HCT116 (cell line): ENCODE results near the gene HECW1. TPM values are rescaled to one million over a fixed set of nuclear protein-coding genes. Genes with fewer than 3 reads are reported as not detected.

Experiments
- ATAC-seq: fragments of 200-7000 bp; cut with Tn5 transposase; 2 replicates; pipeline ENCODE4 v1.9.1; 2020; ENCODE audit warnings: mild to moderate bottlenecking, moderate library complexity
- BruUV-seq: library from RNA; stranded (reverse); fragments of 400-500 nt; replicated peaks from 2 replicates; lab custom pipeline; 2021; lab: Mats Ljungman, UMichigan
- CTCF ChIA-PET: fragments of 300-600 bp; sonication (Branson Sonifier 250); formaldehyde crosslinking; loops from one replicate; lab custom pipeline; 2021; ENCODE audit warnings: antibody characterized with exemption; lab: Charles Lee
- POLR2A ChIA-PET: fragments of 300-600, 350-600 bp; sonication (Branson Sonifier 250); formaldehyde crosslinking; loops from one replicate; lab custom pipeline; 2021; ENCODE audit warnings: antibody characterized with exemption; lab: Charles Lee
- RAD21 ChIA-PET, 2 experiments: fragments of 300-600 bp; sonication (Branson Sonifier 250); formaldehyde crosslinking; loops; one replicate each; lab custom pipeline; 2023; ENCODE audit warnings: low total read pairs in 2 of 2; ENCODE audit not compliant: uncharacterized antibody in 2 of 2, unreplicated experiment in 2 of 2, low non-redundant PET in 1 of 2; lab: Charles Lee
- DNase-seq: peaks from one replicate; pipeline ENCODE4 v3.0.0-alpha.2; 2010; ENCODE audit warnings: low read depth, low spot score
- H2AFZ ChIP-seq: fragments of 200-600 bp; shearing (Covaris generic), sonication (generic); 2 replicates; pipeline ENCODE4 v1.6.1; 2017; ENCODE audit warnings: low read depth, mixed run types, mixed read lengths, antibody characterized with exemption, low read length; ENCODE audit not compliant: poor library complexity, severe bottlenecking
- H3K27ac ChIP-seq: 2 replicates; pipeline ENCODE4 v1.5.1; 2012; ENCODE audit warnings: low read depth, low read length
- H3K27me3 ChIP-seq: fragments of 200-600 bp; sonication (generic); 2 replicates; pipeline ENCODE4 v1.6.1; 2016; ENCODE audit warnings: mixed run types, low read length, mixed read lengths; ENCODE audit not compliant: insufficient read depth
- H3K36me3 ChIP-seq, 2 experiments: fragments of 200-500 bp in 1 of 2; fragments of 200-600 bp in 1 of 2; sonication (Bioruptor generic) in 1 of 2; sonication (generic) in 1 of 2; 2 replicates each; pipeline versions ENCODE4 v1.5.1 to v1.6.1; 2014 to 2016; ENCODE audit warnings: low read length in 2 of 2, inconsistent platforms in 1 of 2, mixed read lengths in 1 of 2, mixed run types in 1 of 2; ENCODE audit not compliant: insufficient read depth in 2 of 2, control insufficient read depth in 1 of 2
- H3K4me1 ChIP-seq, 2 experiments: fragments of 200-600 bp in 1 of 2; sonication (generic) in 1 of 2; 2 replicates each; pipeline versions ENCODE4 v1.5.1 to v1.6.1; 2012 to 2017; ENCODE audit warnings: low read length in 2 of 2, inconsistent platforms in 1 of 2, mild to moderate bottlenecking in 1 of 2, mixed read lengths in 1 of 2, mixed run types in 1 of 2, moderate library complexity in 1 of 2; ENCODE audit not compliant: insufficient read depth in 2 of 2, control insufficient read depth in 1 of 2
- H3K4me2 ChIP-seq: fragments of 200-600 bp; sonication (generic); 2 replicates; pipeline ENCODE4 v1.6.1; 2017; ENCODE audit warnings: mixed run types, low read length, mixed read lengths
- H3K4me3 ChIP-seq, 2 experiments: fragments of 200-600 bp in 1 of 2; sonication (generic) in 1 of 2; replicated peaks in 1 of 2; 2 replicates each; pipeline ENCODE4 v1.5.1; 2011 to 2016; ENCODE audit warnings: low read length in 2 of 2, control low read depth in 1 of 2, low read depth in 1 of 2, mild to moderate bottlenecking in 1 of 2, mixed read lengths in 1 of 2, mixed run types in 1 of 2
- H3K79me2 ChIP-seq: fragments of 200-600 bp; sonication (generic); 2 replicates; pipeline ENCODE4 v1.6.1; 2017; ENCODE audit warnings: mild to moderate bottlenecking, mixed run types, low read length, moderate library complexity, mixed read lengths; ENCODE audit not compliant: insufficient read depth
- H3K9ac ChIP-seq: fragments of 200-600 bp; sonication (generic); 2 replicates; pipeline ENCODE4 v1.6.1; 2016; ENCODE audit warnings: low read length, mixed read lengths
- H3K9me2 ChIP-seq: fragments of 200-600 bp; sonication (generic), shearing (Covaris generic); 2 replicates; pipeline ENCODE4 v1.6.1; 2017; ENCODE audit warnings: mixed run types, mild to moderate bottlenecking, moderate library complexity; ENCODE audit not compliant: insufficient read depth
- H3K9me3 ChIP-seq, 2 experiments: fragments of 200-500 bp in 1 of 2; fragments of 200-600 bp in 1 of 2; sonication (Bioruptor generic) in 1 of 2; sonication (generic) in 1 of 2; 2 replicates each; pipeline ENCODE4 v1.6.1; 2014 to 2017; ENCODE audit warnings: low read length in 2 of 2, mixed read lengths in 2 of 2, inconsistent platforms in 1 of 2, low read depth in 1 of 2, mild to moderate bottlenecking in 1 of 2, mixed run types in 1 of 2, moderate library complexity in 1 of 2; ENCODE audit not compliant: control insufficient read depth in 1 of 2, insufficient read depth in 1 of 2
- H4K20me1 ChIP-seq: fragments of 200-600 bp; sonication (generic), shearing (Covaris generic); 2 replicates; pipeline ENCODE4 v1.6.1; 2017; ENCODE audit warnings: mixed run types, mild to moderate bottlenecking, moderate library complexity; ENCODE audit not compliant: insufficient read depth
- EGR1 ChIP-seq: IDR thresholded peaks from 2 replicates; pipeline ENCODE4 v1.6.1; 2012; ENCODE audit warnings: low read depth
- EZH2 ChIP-seq: fragments of 200-600 bp; sonication (generic); IDR thresholded peaks from 2 replicates; pipeline ENCODE4 v1.6.1; 2017; ENCODE audit warnings: antibody characterized with exemption, mixed run types
- POLR2A ChIP-seq: IDR thresholded peaks from 2 replicates; pipeline ENCODE4 v1.7.0; 2011; ENCODE audit warnings: borderline replicate concordance; ENCODE audit not compliant: insufficient read depth, insufficient read length; ENCODE audit errors: extremely low read depth
- SP1 ChIP-seq: IDR thresholded peaks from 2 replicates; pipeline ENCODE4 v1.6.1; 2012; ENCODE audit warnings: low read depth
- TCF7L2 ChIP-seq: IDR thresholded peaks from 2 replicates; pipeline ENCODE4 v1.7.0; 2011; ENCODE audit warnings: borderline replicate concordance, inconsistent platforms; ENCODE audit not compliant: insufficient read depth, insufficient read length; ENCODE audit errors: extremely low read depth
- YY1 ChIP-seq: IDR thresholded peaks from 2 replicates; pipeline ENCODE4 v1.6.1; 2011; ENCODE audit warnings: low read length, low read depth, moderate library complexity, mild to moderate bottlenecking; ENCODE audit not compliant: insufficient replicate concordance; ENCODE audit errors: extremely low read depth
- intact Hi-C: fragments of 100-400 bp; cut with micrococcal nuclease; formaldehyde crosslinking; loops from 2 replicates; pipeline ENCODE4 v1.10.0; 2022
- total RNA-seq: library from RNA; stranded (reverse); gene quantifications from one replicate; pipeline ENCODE4 v1.2.1, GENCODE V29; 2021; ENCODE audit not compliant: unreplicated experiment
- TF ChIP-seq, protein P1 (sequence below): IDR thresholded peaks from 2 replicates; pipeline ENCODE4 v1.6.1; 2012; ENCODE audit warnings: low read depth
- TF ChIP-seq, protein P2 (sequence below): IDR thresholded peaks from 2 replicates; pipeline ENCODE4 v1.6.1; 2012

Gene HECW1
- total RNA-seq, 1 experiment from 2014 or later: 5.6 TPM

DNA sequence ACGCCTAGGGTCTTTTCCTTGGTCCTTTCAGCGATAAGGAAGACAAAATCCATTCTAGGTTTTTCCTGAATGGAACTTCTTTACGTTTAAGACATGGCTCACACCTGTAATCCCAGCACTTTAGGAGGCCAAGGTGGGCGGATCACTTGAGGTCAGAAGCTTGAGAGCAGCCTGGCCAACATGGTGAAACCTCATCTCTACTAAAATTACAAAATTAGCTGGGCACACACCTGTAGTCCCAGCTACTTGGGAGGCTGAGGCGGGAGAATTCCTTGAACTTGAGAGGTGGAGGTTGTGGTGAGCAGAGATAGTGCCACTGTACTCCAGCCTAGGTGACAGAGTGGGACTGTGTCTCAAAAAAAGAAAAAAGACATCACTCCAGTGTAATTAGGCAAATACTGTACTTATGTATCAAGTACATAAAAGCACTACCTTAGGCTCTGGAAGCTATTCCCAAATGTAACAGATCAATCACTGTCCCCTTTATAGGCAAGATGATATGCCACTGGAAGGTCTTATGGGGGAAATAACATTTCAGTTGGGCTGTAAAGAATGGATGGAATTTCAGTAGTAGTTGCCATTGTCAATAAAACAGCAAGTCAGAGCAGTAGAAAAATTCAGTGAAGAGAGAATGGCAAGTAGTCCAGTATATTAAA, 476.2 kb downstream of the HECW1 start:
- Histone ChIP-seq H2AFZ (no peak overlapping the region), H3K9me2 (no peaks in the 10 kb centered on the region), H3K4me2 (no peak overlapping the region), H3K9ac (no peak overlapping the region), H3K27me3 (no peaks in the 10 kb centered on the region), H4K20me1 (peaks cover 5% of the 10 kb centered on the region; the same call in 1 of the 2 replicates), H3K79me2 (peaks cover 93% of the 10 kb centered on the region), H3K9me3 (no peaks in the 10 kb centered on the region), H3K4me1 (peaks cover 8 to 39% of the 10 kb centered on the region in 2 experiments; a peak in 3 of 4 replicates), H3K27ac (no peak overlapping the region), H3K4me3 (no peak overlapping the region), H3K36me3 (no peaks in the 10 kb centered on the region)
- intact Hi-C loops: no loop called here
- DNase-seq (no peak), ATAC-seq (no peak)
- ChIA-PET CTCF (no interaction called here), POLR2A (no interaction called here), RAD21 (no interaction called here)
- TF ChIP-seq, protein P1, sequence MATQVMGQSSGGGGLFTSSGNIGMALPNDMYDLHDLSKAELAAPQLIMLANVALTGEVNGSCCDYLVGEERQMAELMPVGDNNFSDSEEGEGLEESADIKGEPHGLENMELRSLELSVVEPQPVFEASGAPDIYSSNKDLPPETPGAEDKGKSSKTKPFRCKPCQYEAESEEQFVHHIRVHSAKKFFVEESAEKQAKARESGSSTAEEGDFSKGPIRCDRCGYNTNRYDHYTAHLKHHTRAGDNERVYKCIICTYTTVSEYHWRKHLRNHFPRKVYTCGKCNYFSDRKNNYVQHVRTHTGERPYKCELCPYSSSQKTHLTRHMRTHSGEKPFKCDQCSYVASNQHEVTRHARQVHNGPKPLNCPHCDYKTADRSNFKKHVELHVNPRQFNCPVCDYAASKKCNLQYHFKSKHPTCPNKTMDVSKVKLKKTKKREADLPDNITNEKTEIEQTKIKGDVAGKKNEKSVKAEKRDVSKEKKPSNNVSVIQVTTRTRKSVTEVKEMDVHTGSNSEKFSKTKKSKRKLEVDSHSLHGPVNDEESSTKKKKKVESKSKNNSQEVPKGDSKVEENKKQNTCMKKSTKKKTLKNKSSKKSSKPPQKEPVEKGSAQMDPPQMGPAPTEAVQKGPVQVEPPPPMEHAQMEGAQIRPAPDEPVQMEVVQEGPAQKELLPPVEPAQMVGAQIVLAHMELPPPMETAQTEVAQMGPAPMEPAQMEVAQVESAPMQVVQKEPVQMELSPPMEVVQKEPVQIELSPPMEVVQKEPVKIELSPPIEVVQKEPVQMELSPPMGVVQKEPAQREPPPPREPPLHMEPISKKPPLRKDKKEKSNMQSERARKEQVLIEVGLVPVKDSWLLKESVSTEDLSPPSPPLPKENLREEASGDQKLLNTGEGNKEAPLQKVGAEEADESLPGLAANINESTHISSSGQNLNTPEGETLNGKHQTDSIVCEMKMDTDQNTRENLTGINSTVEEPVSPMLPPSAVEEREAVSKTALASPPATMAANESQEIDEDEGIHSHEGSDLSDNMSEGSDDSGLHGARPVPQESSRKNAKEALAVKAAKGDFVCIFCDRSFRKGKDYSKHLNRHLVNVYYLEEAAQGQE: no peak
- TF ChIP-seq, protein P2, sequence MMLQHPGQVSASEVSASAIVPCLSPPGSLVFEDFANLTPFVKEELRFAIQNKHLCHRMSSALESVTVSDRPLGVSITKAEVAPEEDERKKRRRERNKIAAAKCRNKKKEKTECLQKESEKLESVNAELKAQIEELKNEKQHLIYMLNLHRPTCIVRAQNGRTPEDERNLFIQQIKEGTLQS: no peak
- TF ChIP-seq TCF7L2 (no peak), EZH2 (no peak), POLR2A (no peak), YY1 (no peak), SP1 (no peak), EGR1 (no peak)
- BruUV-seq: no TSS peak
